GM04503 (cell line): ENCODE results near the gene TNPO3.

Experiments
- DNase-seq: peaks from one replicate; pipeline ENCODE4 v3.0.0-alpha.2; 2012; ENCODE audit warnings: low read depth

TNPO3 gene

GRCh38 chr7:128938544-128939074, 116.3 kb downstream of the TNPO3 start:
- DNase-seq = no peak

DNA sequence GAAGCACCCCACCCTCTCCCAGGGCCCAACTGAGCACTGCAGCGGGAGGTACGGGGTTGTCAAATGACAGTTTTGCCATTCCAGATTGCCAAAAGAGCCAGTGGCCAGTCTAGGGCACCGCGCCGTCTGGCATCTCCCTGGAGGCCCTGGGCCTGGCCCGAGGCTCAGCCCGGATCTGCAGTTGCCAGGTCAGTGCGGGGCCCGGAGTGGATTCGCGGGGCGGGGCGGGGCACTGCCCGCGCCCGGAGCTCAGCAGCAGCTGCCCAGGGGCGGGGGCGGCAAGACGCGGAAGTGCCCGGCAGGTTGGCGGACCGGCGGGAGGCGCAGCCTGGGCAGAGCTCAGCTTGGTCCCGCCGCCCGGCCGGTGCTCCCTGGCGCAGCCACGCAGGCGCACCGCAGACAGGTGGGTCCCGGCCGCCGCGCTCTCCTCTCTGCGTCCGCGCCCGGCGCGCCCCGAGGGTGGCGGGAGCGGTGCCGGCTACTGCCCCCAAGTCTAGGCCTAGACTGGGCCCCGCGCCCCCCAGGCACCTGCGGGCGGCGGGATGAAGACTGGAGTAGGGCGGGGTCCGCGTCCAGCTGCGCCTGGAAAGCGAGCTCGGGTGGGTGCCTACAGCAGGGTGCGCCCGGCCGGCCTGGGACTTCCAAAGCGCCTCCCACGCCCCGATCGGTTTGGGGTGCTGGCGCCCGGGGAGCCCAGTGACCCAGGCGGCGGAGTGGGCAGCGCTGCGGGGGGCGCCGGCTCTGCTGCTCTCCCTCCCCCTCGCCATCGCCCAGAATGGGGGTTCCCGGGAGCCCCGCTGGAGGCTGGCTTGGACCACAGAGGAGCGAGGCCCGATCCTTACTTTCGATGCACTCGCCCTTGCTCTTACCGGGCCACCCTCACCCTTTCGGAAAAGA, 117.0 kb downstream of the TNPO3 start, which contains the start of gene IRF5:
Gene IRF5, plus strand, starts transcription at position 281 of the 897 bp plus-strand sequence. CDS start 4,155 bp downstream, outside the sequence.
- DNase-seq = no peak

DNA sequence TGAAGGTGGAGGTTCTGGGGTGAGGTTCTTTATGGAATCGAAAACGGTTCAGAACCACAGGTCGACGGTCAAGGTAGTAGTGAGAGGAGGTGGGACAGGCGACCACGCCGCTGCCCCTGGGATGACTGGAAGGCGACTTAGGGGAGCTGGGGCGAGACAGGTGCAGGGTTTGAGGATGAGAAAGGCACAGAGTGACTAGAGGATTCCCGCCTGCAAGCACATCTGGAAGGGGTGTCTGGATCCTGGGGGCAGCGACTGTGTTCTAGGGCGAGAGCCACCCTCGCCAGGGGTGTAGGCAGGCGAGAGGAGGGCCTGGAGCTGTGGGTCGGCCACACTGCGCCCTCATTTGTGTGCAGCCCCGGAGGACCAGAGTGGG, 117.7 kb downstream of the TNPO3 start:
- no peak for DNase-seq

GRCh38 chr7:128936798-128937197, 118.1 kb downstream of the TNPO3 start:
- no peak for DNase-seq

DNA sequence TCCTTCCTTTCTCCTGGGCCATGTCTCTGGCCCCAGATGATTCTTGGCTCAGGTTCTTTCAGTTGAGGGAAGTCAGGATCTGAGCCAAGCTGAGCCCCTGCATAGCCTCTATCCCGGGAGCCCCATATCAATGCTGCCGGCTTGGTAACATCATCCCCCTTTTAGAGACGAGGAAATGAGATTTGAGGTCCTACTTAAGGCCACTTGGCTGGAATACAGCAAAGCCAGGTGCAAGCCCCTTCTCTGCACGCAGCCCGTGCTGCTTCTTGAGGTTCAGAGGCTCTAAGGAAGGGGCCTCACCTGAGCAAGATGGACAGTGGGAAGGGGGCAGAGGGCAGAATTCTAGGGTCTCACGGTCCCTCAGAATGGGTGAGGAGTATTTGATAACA, 119.6 kb downstream of the TNPO3 start:
- no peak for DNase-seq

DNA sequence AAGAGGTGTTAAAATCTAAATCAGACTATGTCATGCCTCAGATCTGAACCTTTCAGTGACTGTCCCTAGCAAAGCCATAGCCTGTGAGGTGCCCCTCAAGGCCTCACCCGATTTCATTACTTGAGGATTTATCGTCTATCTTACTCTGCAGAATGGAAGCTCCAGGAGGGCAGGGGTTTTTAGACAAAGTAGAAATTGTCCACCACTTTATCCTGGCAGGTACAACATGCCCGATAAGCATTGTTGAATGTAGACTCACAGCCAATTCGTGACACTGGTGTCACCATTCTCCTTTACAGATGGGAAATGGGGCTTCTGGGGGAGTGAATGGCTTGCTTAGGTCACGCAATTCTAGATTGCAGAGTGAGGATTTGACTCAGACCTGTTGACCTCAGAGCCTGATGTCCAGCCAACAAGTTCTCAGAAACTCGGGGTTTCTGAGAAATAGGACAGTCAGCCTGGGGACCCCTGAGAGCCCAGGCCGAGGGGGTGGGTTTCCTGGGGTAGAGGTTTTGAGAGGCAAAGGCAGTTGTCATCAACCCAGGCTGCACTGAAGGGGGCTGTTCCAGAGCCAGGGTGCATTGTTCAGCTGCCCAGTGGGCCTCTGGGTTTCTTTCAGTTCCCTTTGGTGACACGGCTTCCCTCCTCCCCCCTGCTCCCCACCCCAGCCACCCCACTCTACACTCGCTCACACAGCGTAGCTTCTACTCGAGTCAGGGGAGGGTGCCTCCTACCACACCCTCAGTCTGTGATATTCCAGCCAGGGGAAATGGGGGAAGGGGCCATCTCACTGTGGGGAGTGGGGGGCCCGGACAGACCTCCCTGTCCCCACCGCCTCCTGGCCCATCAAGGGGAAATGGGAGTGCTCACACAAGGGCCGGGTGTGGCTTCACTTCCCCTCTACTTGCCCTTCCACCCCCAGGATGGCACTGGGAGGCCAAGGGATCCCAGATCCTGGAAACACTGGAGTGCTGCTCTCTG, 120.3 kb downstream of the TNPO3 start:
- no peak for DNase-seq

GRCh38 chr7:128933180-128933891, 121.6 kb downstream of the TNPO3 start:
- no peak for DNase-seq

DNA sequence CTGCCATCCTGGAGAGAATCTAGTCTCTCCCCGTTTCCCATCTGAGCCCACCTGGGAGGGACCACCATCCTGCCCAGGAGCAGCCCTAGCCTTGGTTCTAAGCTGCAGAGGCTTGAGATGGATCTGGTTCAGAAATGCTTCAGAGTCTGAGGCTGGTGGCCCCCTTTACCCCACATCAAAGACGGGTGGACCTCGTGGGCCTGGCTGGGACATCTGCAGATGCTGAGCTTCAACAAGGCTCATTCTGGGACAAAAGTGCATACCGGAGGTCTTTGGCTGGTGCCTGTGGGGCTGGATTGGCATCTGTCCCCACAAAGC, 122.1 kb downstream of the TNPO3 start:
- no peak for DNase-seq

DNA sequence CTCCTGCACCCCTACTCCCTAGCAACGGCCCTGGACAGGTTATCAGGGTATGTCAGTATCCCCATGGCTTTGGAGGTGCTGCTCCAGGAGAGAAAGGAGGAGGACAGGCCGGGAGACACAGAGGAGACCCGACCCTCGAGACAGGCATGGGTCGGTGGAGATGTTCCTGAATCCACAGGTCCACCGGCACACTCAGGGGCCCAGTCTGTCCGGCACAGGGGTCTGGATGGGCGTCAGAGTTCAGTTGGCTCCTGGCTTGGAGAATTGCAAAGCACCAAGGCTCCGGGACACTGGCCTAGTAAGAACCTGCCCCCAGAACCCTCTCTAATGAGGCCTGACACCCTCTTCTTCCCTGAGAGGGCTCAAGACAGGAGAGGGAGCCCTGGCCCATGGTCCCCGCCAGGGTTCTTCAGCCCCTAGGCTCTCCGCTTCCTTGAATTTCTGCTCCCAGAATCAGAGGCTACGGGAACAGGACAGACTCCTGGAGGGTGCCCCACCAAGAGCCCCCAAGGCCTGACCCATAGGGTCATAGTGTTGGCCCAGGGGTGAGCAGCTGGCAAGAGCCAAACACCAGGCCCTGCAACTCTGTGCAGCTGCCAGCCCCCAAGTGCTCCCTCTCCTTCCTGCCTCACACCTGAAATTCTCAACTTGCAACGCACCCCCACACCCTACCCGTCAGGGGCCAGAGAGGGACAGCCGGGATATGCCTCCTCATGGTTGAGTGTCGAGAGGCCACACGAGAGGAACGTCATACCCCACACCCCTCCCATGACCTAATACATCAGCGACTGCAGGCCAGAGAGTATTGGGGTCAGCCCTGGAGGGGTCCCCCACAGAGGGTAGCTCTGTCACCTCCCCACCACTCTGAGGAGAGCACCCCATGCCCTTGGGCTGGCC, 122.7 kb downstream of the TNPO3 start:
- no peak for DNase-seq

- DNase-seq = no peak
These were observed 123.6 kb downstream of the TNPO3 start for GRCh38 chr7:128931190-128931798.

DNA sequence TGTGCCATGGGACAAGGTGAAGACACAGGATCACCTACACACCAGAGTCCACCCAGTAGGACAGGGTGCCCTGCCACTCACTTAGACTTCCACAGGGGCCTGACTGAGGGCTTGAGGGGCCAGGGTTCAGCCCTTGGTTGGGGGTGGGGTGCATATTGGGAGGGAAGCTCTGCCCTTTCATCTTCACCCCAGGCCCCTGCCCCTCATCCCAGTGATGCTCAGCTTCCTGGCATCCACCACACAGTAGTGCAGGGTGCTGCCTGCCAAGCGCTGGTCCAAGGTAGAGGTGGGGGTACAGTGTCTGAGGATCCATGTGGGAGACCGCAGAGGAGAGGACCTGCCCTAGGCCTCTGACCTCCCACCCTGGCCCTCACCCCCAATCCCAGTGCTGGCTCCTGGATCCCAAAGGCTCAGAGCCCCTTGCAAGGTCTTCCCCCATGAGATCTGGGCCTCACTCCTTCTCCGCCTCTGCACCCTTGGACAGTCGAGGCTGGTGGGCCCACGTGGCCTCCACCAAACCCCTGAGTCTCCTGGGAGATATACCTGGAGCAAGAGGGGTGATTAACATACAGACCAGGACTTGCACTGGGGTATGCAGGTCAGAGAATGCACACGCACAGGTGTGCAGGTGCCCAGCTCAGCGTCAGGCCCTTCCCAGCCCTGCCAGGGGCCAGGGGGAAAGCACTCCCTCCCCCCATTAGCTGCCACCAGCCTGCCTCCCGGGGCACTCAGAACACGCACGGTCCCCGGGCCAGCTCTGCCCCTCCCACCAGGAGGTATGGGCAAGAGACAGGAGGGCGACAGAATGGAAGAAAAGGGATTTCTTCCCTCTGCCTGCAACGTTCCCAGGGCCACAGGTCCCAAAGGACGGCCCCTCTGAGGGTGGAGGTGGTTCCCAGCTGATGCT, 125.8 kb downstream of the TNPO3 start:
- no peak for DNase-seq

DNA sequence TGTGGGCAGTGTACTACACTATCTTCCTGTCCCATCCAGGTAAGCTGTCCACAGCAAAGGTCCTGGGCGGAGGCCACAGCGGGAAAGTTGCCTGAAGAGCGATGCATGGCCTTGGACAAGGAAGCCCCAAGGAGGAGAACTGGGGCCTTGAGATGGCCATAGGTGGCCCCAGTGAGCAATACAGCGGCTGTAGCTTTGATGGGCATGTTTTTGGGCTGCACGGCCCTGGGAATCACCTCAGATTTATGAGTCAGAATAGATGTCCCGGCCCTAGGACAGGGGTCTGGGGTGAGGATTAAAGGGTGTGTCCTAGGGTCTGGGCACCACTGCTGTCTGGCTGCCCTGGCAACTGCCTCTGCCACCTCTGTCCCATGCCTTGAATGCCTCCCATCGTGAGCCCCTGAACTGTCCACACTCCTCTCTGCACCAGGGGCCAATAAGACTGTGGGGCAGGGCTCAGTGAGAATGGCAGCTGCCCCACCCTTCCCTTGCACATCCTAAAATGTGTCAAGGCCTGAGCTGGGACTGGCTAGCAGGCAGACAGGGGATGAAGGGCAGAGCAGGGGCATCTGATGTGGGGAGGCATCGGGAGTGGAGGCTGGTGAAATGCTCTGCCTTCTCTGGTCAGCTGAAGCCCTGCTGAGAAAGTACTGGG, 126.6 kb downstream of the TNPO3 start:
- no peak for DNase-seq

DNA sequence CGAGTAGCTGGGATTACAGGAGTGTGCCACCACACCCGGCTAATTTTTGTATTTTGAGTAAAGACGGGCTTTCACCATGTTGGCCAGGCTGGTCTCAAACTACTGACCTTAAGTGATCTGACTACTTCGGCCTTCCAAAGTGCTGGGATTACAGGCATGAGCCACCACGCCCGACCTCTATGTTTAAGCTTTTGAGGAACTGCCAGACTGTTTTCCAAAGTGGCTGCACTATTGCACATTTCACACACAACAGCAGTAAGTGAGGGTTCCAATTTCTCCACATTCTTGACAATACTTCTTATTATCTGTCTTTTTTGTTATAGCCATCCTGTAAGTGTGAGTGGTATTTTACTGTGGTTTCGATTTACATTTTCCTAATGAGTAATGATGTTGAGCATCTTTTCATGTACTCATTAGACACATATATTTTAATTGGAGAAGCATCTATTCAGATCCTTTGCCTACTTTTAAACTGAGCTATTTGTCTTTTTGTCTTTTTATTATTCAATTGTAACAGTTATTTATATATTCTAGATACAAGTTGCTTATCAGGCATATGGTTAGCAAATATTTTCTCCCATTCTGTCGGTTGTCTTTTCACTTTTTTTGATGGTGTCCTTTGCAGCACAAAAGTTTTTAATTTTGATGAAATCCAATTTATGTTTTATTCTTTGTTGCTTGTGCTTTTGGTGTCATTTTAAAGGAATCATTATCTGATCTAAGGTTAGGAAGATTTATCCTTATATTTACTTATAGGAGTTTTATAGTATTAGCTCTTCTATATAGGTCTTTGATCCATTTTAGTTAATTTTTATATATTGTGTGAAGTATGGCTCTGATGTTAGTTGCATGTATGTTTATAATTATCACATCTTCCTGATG, 130.0 kb downstream of the TNPO3 start:
- DNase-seq = no peak

- no peak for DNase-seq
These were observed 131.5 kb downstream of the TNPO3 start for GRCh38 chr7:128923411-128923800.

DNA sequence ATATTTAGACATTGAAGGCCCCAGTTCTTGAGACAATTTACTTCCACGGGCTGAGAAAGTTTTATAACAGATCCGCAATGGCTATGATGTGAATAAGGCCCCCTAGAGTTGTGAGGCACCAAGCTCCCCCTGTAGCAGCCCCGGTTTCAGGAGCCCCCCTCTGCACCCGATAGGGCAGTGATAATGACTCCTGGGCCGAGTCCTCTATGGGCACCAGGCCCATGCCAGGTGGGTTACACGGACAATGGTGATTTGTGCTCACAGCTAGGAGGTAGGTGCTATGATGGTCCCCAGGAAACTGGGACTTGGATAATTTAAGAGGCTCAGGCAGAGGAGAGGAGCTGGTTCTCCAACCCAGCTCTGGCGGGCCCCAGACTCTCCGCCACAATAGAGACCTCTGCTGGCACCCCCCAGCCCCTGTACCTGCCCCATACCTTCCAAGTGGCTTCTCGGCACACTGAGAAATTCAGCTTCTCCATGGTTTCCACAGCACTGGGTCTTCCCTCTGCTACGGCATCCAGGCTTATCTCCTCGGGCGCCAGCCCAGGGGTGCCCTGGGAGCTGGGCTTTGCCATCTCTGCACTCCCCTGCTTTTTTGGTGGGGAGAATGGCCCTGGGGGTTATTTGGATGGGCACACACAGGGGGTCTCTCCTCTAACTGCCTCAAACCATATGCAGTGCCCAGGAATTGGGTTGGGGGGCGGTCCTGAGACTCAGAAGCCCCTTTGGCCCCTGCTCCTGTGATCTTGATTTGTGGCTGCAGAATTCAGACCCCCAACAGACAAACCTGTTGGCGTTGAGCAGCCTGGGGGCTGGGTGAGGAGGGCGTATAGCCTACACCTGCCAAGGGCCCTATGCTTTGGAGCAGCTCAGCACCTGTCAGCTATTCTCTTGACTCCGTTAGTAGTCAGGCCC, 132.2 kb downstream of the TNPO3 start:
- no peak for DNase-seq

DNA sequence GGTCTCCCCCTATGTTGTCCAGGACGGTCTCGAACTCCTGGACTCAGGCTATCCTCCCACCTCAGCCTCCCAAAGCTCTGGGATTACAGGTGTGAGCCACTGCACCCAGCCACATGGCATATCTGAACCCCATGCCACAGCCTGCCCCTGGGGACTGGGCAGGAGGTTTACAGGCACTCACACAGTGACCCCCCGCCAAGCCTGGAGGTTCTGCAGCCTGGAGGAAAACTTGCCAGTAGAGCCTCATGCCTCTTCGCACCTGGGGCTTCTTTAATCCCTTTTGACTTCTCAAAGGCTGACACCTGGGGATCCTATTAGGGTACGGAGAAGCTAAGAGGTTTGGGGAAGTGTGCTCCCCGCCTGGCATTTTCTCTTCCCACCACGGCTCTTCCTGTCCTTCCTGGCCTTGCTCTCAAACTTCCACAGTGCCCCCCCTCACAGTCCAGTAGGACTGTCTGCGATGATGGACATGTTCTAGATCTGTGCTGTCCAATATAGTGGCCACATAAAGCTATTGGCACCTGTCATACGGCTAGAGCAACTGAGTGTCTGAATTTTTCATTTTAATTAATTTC, 133.0 kb downstream of the TNPO3 start:
- no peak for DNase-seq
